GM19397 (cell line): ENCODE measurements around the gene NPPA.

ENCODE experiments used
- ATAC-seq: cut with Tn5 transposase; IDR thresholded peaks from one replicate; pipeline ENCODE4 v1.9.1; 2021; ENCODE audit warnings: mild to moderate bottlenecking, moderate library complexity; ENCODE audit not compliant: unreplicated experiment

Gene NPPA

DNA sequence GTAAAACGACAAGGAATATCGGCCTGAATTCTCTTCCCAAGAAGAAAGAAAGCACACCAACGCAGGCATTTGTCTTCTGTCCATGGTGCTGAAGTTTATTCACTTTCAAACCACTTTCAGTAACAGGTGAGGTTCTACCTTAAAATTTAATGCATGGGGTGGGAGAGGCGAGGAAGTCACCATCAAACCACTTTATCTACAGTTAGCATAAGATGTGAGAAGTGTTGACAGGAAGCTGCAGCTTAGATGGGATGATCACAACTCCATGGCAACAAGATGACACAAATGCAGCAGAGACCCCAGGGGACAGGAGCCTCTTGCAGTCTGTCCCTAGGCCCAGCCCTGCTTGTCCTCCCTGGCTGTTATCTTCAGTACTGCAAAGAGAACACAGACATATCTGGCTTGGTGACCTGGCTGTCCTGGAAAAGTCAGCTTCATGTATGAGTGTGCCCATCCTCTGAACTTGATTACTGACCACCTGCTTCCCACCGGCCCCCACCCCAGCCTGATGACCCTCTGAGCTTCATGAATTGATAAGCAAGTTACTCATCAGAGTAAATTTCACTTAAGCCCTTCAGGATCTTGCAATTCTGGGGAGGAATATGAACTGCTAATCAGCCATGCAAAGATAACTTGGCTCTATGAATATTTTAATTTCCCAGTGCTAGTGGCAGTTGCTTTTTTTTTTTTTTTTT lies 1.8 kb downstream of the NPPA start:
- ATAC-seq: no peak

DNA sequence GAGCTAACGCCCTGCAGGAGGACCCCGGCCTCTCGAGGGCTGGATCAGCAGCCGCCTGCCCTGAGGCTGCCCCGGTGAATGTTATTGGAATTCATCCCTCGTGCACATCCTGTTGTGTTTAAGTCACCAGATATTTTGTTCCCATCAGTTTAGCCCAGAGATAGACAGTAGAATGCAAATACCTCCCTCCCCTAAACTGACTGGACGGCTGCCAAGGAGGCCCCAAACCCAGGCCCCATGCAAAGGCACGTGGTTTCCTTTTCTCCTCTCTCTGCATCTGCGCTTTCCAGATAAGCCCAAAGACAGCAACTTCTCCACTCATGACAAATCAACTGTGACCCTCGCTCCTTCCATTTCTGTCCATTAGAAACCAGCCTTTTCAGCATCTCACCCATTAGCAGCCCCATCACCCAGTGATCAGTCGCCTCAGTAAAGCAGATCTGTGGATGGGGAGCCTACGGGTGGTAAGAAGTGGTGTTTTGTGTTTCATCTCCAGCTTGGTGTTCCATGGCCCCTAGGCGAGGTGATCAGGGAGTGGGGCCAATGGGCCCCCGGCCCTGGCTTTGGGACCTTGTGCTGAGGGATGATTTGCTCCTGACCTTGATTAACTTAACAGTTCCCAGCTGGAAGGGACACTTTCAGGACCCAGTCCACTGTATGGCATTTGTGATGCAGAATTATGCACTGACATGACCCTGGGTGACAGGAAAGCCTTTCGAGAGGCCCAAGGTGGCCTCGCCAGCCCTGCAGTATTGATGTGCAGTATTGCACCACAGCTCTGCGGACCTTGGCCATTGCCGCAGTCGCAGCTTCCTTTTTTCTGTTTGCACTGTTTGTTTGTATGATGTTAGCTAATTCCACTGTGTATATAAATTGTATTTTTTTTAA lies 5.2 kb downstream of the NPPA start:
- ATAC-seq: no peak

DNA sequence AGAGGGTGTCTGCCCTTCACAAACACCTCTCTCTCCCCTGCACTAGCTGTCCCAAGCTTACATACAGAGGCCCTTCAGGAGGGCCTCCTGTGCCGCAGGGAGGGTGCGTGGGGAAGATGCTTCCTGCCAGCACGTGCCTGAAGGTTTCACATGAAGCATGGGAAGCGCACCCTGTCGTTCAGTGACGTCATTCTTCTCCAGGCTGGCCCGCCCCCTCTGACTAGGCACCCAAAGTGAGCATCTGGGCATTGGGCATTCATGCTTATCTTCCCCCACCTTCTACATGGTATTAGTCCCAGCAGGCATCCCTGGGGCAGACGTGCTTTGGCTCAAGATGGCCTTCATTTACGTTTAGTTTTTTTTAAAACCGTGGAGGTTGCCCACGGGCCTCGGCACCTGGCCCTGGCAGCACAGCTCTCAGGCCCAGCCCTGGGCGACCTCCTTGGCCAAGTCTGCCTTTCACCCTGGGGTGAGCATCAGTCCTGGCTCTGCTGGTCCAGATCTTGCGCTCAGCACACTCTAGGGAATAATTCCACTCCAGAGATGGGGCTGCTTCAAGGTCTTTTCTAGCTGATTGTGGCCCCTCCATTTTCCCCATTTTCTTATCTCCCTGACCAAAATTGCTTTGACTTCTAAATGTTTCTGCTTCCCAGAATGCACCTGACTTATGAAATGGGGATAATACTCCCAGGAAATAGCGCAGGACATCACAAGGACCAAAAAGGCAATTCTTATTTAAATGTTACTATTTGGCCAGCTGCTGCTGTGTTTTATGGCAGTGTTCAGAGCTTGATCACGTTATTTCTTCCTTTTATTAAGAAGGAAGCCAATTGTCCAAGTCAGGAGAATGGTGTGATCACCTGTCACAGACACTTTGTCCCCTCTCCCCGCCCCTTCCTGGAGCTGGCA lies 6.1 kb downstream of the NPPA start:
- no peak for ATAC-seq

DNA sequence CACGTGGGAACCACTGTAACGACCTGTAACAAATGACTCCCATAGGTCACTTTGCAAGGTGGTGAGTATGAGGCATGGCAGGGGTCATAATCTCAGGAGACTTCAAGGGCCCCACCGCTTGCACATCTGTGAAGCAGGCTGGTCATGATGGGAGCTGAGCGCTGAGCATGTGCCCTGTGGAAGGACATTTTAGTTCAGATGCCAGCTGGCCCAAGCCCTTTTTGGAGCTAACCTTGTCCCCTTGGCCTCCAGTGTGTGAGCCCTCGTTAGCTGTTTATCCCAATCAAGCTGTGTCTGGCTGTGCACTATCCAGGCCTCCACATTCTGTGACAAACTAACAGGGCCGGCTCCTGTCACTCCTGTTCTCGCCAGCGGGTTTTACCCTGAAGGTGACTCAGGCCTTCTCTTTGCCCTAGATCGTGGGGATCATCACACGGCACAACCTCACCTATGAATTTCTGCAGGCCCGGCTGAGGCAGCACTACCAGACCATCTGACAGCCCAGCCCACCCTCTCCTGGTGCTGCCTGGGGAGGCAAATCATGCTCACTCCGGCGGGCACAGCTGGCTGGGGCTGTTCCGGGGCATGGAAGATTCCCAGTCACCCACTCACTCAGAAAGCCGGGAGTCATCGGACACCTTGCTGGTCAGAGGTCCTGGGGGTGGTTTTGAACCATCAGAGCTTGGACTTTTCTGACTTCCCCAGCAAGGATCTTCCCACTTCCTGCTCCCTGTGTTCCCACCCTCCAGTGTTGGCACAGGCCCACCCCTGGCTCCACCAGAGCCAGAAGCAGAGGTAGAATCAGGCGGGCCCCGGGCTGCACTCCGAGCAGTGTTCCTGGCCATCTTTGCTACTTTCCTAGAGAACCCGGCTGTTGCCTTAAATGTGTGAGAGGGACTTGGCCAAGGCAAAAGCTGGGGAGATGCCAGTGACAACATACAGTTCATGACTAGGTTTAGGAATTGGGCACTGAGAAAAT lies 7.6 kb downstream of the NPPA start:
- no peak for ATAC-seq

DNA sequence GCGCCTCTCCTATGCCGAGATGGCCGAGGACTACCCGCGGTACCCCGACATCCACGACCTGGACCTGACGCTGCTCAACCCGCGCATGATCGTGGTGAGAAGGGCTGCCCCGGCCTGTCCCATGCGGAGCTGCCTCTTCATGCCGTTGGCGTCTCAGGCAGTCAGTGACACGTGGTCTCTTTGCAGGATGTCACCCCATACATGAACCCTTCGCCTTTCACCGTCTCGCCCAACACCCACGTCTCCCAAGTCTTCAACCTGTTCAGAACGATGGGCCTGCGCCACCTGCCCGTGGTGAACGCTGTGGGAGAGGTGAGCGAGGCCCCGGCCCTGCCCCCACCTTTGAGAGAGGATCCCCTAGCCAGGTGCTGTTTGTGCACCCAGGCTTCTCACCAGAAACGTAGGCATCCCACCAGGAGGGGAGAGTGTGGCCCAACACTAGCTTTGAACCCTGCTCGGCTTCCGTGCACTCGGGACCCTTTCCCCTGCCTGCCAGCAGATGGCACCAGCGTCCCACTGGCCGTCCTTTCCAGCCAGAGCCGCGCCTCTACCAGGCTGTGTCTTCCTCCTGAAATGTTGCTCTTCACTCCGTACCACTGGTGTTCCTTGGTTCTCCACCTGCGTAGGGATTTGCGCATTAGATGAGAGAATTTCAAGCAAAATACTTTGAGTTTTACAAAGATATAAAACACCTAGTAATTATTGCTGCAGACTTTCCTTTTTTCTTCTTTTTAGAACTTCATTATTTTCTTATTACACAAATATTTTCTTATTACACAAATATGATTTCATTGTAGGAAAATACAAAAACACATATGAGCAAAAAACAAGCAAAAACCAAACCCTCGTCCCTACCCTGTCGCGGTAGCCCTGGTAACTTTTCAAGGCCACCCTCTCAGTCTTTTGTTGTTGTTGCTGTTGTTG lies 9.0 kb downstream of the NPPA start:
- no peak for ATAC-seq

GRCh38 chr1:11837767-11838348 lies 9.7 kb downstream of the NPPA start:
- no peak for ATAC-seq

DNA sequence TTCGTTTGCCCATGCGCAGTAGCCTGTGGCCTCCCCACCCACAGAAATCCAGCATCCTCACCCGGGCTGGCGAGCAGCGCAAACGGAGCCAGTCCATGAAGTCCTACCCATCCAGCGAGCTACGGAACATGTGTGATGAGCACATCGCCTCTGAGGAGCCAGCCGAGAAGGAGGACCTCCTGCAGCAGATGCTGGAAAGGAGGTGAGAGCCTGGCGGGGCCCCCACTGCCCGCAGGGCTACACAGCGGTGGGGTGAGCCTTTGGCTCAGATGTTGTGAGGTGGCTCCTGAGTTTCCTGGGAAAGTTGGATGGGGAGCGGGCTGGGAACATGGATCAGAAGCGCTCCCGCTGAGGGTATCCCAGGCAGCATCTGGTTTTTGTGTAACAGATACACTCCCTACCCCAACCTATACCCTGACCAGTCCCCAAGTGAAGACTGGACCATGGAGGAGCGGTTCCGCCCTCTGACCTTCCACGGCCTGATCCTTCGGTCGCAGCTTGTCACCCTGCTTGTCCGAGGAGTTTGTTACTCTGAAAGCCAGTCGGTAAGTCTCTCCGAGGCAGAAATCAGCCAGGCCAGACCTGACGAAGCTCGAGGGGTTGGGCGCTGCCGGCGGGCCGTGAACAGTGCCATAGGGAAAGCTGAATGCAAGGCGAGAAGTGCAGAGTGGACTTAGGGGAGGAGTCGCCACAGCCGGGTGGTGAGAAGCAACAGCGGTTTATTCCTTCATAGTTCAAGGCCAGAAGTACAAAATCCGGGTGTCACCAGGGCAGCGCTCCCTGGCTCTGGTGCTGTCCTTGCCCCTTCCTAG lies 10.4 kb downstream of the NPPA start:
- no peak for ATAC-seq

GRCh38 chr1:11835441-11836225 lies 11.9 kb downstream of the NPPA start:
- ATAC-seq: no peak

DNA sequence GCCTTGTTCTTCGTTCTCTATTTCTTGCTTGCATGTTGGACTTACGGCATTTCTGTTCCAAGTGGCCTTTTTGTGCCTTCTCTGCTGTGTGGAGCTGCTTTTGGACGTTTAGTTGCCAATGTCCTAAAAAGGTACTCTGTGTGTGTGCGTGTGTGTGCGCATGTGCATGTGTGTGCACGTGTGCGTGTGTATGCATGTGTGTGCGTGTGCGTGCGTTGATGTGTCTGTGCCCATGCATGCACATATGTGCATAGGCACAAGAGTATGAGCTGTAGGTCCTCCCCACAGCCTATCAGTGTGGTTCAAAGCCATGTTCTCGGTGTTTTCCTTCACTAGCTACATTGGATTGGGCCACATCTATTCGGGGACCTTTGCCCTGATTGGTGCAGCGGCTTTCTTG lies 13.7 kb downstream of the NPPA start:
- ATAC-seq: no peak

- ATAC-seq: no peak
These were observed 14.1 kb downstream of the NPPA start for GRCh38 chr1:11833497-11833896.

GRCh38 chr1:11831945-11832725 lies 15.4 kb downstream of the NPPA start:
- ATAC-seq: no peak

DNA sequence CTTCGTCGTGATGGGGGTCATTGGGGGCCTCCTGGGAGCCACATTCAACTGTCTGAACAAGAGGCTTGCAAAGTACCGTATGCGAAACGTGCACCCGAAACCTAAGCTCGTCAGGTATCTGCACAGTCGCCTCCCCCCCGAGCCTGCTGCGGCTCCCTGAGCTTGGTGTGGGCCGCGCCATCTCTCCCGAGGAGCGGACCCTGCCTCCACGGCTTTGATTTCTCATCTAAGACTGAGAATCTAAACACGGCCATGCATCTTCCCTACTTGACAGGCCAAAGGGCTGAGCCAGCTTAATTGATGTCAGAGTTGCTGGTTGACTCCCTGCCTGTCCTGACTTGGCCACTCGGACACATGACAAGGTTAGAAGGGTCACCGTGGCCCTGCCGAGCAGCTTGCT lies 19.1 kb downstream of the NPPA start:
- no peak for ATAC-seq

DNA sequence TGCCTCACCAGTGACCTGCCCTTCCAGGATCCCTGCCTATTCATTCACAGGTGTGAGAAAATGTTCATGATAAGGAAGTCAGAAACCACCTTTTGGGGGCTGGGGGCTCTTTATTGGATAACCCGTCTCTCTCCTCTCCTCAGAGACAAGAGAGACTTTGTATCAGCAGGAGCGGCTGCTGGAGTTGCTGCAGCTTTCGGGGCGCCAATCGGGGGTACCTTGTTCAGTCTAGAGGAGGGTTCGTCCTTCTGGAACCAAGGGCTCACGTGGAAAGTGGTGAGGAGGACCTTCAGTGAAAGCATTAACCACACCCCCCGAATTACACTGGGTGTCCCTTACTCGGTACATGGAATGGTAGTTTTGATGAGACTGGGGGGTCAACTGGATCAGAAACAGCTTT lies 20.6 kb downstream of the NPPA start:
- no peak for ATAC-seq

DNA sequence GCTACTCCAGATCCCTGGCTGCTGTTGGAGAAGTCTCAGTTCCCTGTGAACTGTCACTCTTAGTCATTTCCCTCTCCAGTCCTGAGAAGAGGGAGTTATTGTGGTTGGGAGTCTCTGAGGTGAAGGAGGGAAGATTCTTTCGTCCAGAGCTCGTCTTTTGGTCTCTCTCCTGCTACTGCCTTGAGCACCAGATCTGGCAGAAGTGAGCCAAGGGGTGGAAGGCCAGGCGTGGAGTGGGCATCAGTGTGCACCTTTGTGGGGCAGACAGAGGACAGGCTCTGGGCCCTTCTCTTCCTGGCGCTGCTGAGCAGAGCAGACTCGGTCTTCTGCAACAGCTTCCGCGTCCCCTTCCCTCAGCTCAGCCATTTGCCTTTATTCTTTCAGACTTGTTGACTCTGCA lies 22.5 kb downstream of the NPPA start:
- ATAC-seq: no peak

- ATAC-seq: no peak
These were observed 24.0 kb downstream of the NPPA start for GRCh38 chr1:11823366-11824137.

DNA sequence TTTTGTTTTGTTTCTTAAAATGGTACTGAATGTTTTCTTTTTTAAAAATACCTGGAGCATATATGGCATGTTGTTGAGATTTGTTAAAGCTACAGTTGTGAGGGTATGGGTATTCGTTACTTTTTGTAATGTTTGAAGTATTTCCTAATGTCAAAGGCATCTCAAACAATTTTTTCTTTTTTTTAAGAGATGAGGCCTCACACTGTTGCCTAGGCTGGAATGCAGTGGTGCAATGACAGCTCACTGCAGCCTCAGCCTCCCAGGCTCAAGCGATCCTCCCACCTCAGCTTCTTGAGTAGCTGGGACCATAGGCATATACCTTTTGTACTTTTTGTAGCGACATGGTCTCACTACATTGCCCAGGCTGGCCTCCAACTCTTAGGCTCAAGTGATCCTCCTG lies 25.5 kb downstream of the NPPA start:
- no peak for ATAC-seq
